Esophagus mucosa (tissue), 1 donor: ENCODE data around the gene SLC8B1. TPM values are rescaled to one million over a fixed set of nuclear protein-coding genes. Genes with fewer than 3 reads are reported as not detected.
A peak's percentile ranks its signal among the peaks of the same experiment; 100 is the strongest.
"Not testable (repeated sequence)": the region's sequence is repeated elsewhere in the genome, so short reads cannot be mapped to it uniquely, and the experiment has no call there.

Source experiments
- ATAC-seq: fragments of 200-7000 bp; cut with Tn5 transposase; one replicate; pipeline ENCODE4 v1.9.1; 2020
- total RNA-seq: library from RNA; stranded (reverse); gene quantifications from one replicate; pipeline ENCODE4 v1.2.4, GENCODE V29; 2023
- donor health status: DM: yes; HTN: yes; CAD: no.

SLC8B1 gene
- total RNA-seq, 1 donor from 2014 or later = 16.8 TPM

GRCh38 chr12:113354192-113354591 is 19.3 kb upstream of the SLC8B1 start:
- not testable (repeated sequence) for ATAC-seq

GRCh38 chr12:113351089-113351488 is 16.2 kb upstream of the SLC8B1 start:
- no peak for ATAC-seq

- no peak for ATAC-seq
These were observed 14.1 kb upstream of the SLC8B1 start for GRCh38 chr12:113348849-113349536.

GRCh38 chr12:113347892-113348291 is 13.0 kb upstream of the SLC8B1 start:
- no peak for ATAC-seq

GRCh38 chr12:113347107-113347506 is 12.2 kb upstream of the SLC8B1 start:
- ATAC-seq = no peak

- ATAC-seq = no peak
These were observed 11.4 kb upstream of the SLC8B1 start for GRCh38 chr12:113346353-113346752.

GRCh38 chr12:113345318-113345717 is 10.4 kb upstream of the SLC8B1 start:
- no peak for ATAC-seq

- no peak for ATAC-seq
These were observed 6.6 kb upstream of the SLC8B1 start for GRCh38 chr12:113341535-113341934.

GRCh38 chr12:113340061-113340460 is 5.2 kb upstream of the SLC8B1 start:
- no peak for ATAC-seq

GRCh38 chr12:113339540-113339939 is 4.6 kb upstream of the SLC8B1 start:
- ATAC-seq = no peak

GRCh38 chr12:113333877-113334785 is 778 bp downstream of the SLC8B1 start:
- ATAC-seq = peak; percentile 30

GRCh38 chr12:113333418-113333750 is 1.5 kb downstream of the SLC8B1 start:
- no peak for ATAC-seq

- no peak for ATAC-seq
These were observed 2.1 kb downstream of the SLC8B1 start for GRCh38 chr12:113332688-113333417.

GRCh38 chr12:113330505-113330904 is 4.4 kb downstream of the SLC8B1 start:
- no peak for ATAC-seq

- ATAC-seq = no peak
These were observed 5.0 kb downstream of the SLC8B1 start for GRCh38 chr12:113329791-113330417.

- ATAC-seq = no peak
These were observed 5.7 kb downstream of the SLC8B1 start for GRCh38 chr12:113329022-113329790.

- no peak for ATAC-seq
These were observed 6.5 kb downstream of the SLC8B1 start for GRCh38 chr12:113328368-113328889.

- ATAC-seq = no peak
These were observed 8.0 kb downstream of the SLC8B1 start for GRCh38 chr12:113326775-113327395.

GRCh38 chr12:113325916-113326315 is 9.0 kb downstream of the SLC8B1 start:
- no peak for ATAC-seq

GRCh38 chr12:113322343-113322742 is 12.6 kb downstream of the SLC8B1 start:
- ATAC-seq = peak; percentile 82

GRCh38 chr12:113320401-113320800 is 14.5 kb downstream of the SLC8B1 start:
- ATAC-seq = no peak
